ENCODE data around the gene CXXC5.

- TF ChIP-seq CTCF (IDR thresholded peaks at IDR 0.05) (no peak), POLR2AphosphoS5 (IDR thresholded peaks at IDR 0.05) (no peak), EP300 (IDR thresholded peaks at IDR 0.05) (no peak), POLR2A (IDR thresholded peaks at IDR 0.05) (no peak)
Observed at GRCh38 chr5:139630855-139631254, 17.3 kb upstream of the CXXC5 start.
